ENCODE measurements around the gene PRUNE2.
"Not testable (repeated sequence)": the region's sequence is repeated elsewhere in the genome, so short reads cannot be mapped to it uniquely, and the experiment has no call there.

Gene PRUNE2

GRCh38 chr9:76799473-76799872 lies 106.4 kb downstream of the PRUNE2 start:
- FAIRE-seq (no peak), DNase-seq (ENCODE audit: insufficient read length, low spot score) (no peak)

DNA sequence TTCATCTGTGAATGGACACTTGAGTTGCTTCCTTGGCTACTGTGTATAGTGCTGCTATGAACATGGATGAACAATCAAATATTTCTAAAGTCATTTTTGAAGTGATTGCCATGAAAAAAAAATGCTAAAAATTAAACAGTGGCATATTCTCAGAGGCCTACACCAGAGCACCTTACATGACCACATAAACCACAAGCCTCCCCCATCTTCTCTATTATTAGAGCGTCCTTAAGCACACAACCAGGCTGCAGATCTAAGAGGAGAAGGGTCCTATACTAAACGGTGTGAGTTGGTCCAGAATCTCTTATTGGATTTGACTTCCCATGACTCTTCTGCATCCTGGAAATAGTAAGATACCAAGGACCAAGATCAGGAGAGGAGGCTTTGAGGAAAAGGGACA lies 107.4 kb downstream of the PRUNE2 start:
- DNase-seq (ENCODE audit: insufficient read length, low spot score), result no peak

DNA sequence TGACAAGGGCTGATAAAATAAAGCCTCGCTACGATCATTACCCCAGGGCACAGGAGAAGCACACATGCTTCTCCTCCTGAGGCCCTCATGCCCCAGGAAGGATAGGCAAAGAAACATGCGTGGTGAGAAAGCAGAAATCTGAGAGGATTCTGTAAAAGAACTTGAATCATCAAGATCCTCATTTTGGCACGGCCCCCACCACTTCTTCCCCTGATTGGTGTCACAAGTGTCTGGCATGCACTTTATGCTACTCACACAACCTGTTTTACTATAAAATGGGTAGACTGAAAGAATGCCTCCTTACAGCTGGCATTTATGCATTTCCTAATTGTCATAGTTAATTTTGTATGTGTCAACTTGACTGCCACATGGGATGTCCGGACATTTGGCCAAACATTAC lies 109.6 kb downstream of the PRUNE2 start:
- DNase-seq (ENCODE audit: insufficient read length, low spot score) (no peak), FAIRE-seq (no peak)

More for the DNA sequence above, 107.4 kb downstream of the PRUNE2 start:
- FAIRE-seq, result no peak

DNA sequence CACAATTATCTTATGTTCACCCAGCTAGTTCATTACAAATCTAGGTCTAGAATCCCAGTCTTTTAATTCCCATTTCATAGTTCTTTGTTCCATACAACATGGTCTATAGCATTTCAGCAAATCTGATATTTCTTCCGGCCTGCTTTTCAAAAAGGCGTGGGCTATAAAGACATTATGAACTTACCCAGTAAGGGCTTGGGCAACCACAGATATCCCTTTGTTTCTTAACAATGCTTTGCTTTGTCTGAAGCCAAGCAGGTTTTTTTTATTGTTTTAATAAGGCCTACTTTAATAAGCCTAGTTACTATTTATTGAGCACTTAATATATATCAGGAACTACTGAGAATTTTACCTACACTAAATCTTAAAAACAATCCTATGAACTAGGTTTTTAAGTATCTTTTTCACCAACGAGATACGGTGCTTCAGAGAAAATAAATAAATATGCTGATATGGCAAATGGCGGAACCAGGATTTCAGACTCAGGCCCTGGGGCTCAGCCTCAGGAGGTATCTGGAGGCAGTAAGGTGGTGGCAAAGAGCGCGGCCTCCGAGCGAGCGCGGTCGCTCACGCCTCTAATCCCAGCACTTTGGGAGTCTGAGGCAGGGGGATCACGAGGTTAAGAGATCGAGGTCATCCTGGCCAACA lies 112.0 kb downstream of the PRUNE2 start:
- FAIRE-seq (no peak), DNase-seq (ENCODE audit: insufficient read length, low spot score) (no peak)

DNA sequence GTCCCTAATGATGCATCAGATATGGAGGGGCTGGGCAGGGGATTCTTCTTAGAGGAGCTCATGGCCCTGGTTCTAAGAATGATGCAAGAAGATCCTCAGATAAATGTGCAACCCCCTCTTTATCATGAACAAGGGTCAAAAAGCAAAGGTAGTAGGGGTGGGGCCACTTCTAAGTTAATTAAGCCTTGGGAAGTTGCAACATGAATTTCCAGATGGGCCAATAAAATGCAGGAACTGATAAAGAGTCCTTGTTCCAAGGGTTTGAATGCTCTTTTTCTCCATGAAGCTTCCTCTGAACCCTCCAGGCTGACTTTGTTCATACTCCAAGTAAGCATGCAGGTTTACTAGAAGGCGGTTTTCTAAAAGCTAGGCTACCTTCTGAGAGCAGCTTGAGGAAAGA lies 116.1 kb downstream of the PRUNE2 start:
- DNase-seq (ENCODE audit: insufficient read length, low spot score), result no peak
- FAIRE-seq, result no peak

DNA sequence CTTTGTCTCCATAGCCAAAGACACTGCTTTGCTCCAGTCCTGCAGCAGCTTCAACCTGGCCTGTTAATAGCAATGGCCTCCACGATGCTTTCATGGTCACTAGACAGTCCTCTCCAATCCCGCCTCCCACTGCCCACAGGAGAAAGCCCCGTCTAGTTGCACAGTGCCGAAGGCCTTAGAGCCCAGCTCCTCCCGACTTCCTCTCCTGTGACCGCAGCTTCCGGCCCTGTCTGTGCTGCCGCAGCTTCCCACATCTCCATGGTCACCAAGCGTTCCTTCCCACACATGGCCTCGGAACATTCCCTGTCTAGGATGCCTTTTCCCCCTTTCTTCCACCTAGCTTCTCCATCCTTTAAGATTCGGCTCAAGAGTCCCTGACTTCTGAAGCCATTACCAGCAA lies 118.2 kb downstream of the PRUNE2 start:
- FAIRE-seq, result no peak
- DNase-seq (ENCODE audit: insufficient read length, low spot score), result no peak

- no peak for DNase-seq (ENCODE audit: insufficient read length, low spot score)
- FAIRE-seq, result no peak
Observed at GRCh38 chr9:76785501-76785900, 120.4 kb downstream of the PRUNE2 start.

DNA sequence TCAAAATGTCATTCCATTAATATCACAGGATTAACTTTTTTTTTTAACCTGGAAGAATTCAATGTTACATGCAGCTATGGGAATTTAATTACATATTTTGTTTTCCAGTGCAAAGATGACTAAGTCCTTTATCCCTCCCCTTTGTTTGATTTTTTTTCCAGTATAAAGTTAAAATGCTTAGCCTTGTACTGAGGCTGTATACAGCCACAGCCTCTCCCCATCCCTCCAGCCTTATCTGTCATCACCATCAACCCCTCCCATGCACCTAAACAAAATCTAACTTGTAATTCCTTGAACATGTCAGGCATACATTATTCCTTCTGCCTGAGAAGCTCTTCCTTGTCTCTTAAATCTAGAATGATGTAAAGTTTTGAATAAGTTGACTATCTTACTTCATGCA lies 121.0 kb downstream of the PRUNE2 start:
- DNase-seq (ENCODE audit: insufficient read length, low spot score) (no peak), FAIRE-seq (no peak)

GRCh38 chr9:76772686-76773445 lies 133.0 kb downstream of the PRUNE2 start:
- FAIRE-seq, result no peak
- DNase-seq (ENCODE audit: insufficient read length, low spot score), result no peak

GRCh38 chr9:76766126-76766525 lies 139.8 kb downstream of the PRUNE2 start:
- FAIRE-seq, result no peak
- no peak for DNase-seq (ENCODE audit: insufficient read length, low spot score)

DNA sequence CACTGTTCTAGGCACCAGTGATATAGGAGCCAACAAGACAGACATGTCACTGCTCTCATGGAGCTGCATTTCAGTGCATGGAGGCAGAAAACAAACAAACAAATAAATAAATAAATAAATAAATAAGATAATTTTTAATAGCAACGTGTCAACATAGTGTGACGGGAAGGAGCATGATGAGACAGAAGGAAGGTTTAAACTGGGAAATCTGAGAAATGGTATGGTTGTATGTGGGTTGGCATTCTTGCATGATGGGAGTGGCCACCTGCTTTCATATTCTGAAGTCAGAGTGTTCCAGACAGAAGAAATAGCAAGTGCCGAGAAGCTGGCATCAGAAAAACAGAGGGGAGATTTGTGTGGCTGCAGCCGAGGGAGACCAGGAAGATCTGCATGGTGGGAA lies 141.8 kb downstream of the PRUNE2 start, which contains the start of gene PCA3:
TSS of gene PCA3 (plus strand) at position 301 of the 400 bp plus-strand sequence.
- DNase-seq (ENCODE audit: insufficient read length, low spot score), result no peak
- no peak for FAIRE-seq

DNA sequence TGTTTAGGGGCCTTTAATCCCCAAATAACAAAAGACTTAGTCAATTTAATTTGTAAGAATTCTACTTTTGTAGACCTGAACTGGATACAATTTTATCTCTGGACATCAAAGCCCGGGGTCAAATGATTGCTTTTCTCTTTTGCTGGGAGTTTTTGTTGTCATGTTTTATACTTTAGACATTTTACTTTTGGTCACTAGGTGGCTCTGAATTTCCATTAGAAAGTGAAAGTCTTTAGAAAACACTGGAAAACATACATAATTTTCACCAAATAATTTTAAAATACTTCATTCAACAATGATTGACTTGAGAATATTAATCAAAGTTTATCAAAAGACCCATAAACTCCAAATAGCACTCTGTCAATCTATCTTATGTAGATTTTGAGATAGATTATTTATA lies 144.5 kb downstream of the PRUNE2 start:
- DNase-seq (ENCODE audit: insufficient read length, low spot score) (peak; percentile 15), FAIRE-seq (no peak)

GRCh38 chr9:76759732-76760131 lies 146.2 kb downstream of the PRUNE2 start:
- DNase-seq (ENCODE audit: insufficient read length, low spot score) (no peak), FAIRE-seq (no peak)

- no peak for FAIRE-seq
- no peak for DNase-seq (ENCODE audit: insufficient read length, low spot score)
Observed at GRCh38 chr9:76758476-76758875, 147.4 kb downstream of the PRUNE2 start.

DNA sequence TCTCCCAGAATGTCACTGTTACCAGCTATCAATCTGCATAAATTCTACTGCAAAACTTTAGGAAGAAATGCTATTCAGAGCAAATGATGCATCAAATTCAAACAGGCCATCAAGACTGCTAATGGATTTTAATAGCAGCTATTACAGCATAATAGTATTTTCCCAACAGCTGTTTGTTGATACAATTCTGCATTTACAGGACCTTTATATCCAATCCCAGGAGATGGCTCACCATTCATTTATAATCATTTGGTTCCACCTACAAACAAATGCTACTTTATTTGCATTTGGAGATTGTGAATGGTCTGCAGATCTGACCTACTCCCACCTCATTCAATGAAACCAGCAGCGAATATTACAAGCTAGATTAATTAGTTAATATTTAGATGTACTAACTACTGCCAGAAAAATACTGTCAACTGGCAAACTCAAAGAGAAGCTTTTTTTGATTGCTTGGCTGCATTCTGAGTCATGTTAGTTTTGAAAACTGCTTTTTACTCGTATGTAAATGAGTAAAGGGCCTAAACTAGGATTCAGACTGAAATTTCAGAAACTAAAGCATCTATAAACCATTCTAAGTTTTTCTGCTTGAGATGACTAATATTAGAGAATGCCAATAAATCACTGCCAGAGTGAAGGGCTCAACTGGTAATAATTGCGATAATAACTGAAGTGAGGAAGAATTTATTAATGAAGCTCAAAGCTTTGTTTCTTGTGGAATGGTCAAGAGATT lies 148.8 kb downstream of the PRUNE2 start:
- FAIRE-seq, result no peak
- no peak for DNase-seq (ENCODE audit: insufficient read length, low spot score)

- FAIRE-seq (no peak), DNase-seq (ENCODE audit: insufficient read length, low spot score) (peak; percentile 7)
Observed at GRCh38 chr9:76756268-76756640, 149.7 kb downstream of the PRUNE2 start.

DNA sequence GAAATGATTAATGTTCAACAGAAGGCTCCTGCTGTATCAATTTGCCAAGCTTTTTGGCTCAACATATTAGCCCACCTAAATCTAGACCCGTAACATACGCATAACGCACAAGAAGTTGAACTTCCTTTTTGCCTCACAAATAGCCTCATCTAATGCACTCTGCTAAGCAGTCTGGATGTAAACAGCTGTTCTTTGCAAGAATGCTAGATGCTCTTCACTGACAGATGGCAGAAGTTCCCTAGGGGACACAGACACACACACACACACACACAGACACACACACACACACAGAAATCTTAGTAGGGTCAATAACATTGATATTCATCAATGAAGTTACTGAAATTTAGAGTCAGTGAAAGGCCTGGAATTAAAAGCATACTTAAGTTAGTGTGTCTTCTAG lies 154.9 kb downstream of the PRUNE2 start:
- FAIRE-seq (no peak), DNase-seq (ENCODE audit: insufficient read length, low spot score) (no peak)

GRCh38 chr9:76744336-76744735 lies 161.6 kb downstream of the PRUNE2 start:
- no peak for DNase-seq (ENCODE audit: insufficient read length, low spot score)
- no peak for FAIRE-seq

GRCh38 chr9:76743931-76744330 lies 162.0 kb downstream of the PRUNE2 start:
- FAIRE-seq (no peak), DNase-seq (ENCODE audit: insufficient read length, low spot score) (no peak)

GRCh38 chr9:76742890-76743289 lies 163.0 kb downstream of the PRUNE2 start:
- not testable (repeated sequence) for DNase-seq (ENCODE audit: insufficient read length, low spot score); FAIRE-seq

- no peak for FAIRE-seq
- no peak for DNase-seq (ENCODE audit: insufficient read length, low spot score)
Observed at GRCh38 chr9:76741524-76741923, 164.4 kb downstream of the PRUNE2 start.

DNA sequence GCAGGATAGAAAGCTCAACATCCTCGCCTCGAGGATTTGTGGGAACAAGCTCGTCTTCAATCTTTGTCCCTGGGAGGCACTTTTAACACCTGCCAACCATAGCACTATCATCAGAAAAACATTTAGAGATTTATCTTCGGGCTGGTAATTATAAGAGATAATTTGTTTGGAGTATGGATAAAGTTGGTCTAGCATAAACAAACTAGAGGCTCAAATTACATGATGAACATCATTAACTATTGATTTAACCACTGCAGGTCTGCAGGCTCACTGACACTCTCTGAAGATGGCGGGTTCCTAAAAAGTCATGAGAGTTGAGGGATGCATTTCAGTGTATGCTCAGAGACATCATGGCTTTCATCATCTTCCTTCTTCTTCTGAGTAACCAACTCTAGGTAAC lies 167.5 kb downstream of the PRUNE2 start:
- FAIRE-seq (no peak), DNase-seq (ENCODE audit: insufficient read length, low spot score) (no peak)
